ENCODE data around the gene NEGR1. TPM values are rescaled to one million over a fixed set of nuclear protein-coding genes. Genes with fewer than 3 reads are reported as not detected.

Gene NEGR1
- total RNA-seq, 4 donors from 2014 or later, result 34.5 to 58.8 (median 48.5) TPM

- no peaks in the 10 kb centered on the region for H3K36me3 ChIP-seq
- intact Hi-C loops (cut with DNase I), result no loop called here
- DNase-seq (ENCODE audit: extremely low spot score), result no peak
- H3K9me3 ChIP-seq, result peaks cover 0 to 28% (median 14%) of the 10 kb centered on the region in 4 donors
- no peak for TF ChIP-seq EP300 (IDR thresholded peaks at IDR 0.05)
- H3K4me3 ChIP-seq, result no peak overlapping the region
- H3K27ac ChIP-seq (replicated peaks in 1 of 4), result no peak overlapping the region
- H3K4me1 ChIP-seq, result no peaks in the 10 kb centered on the region
- H3K27me3 ChIP-seq, result no peaks in the 10 kb centered on the region
These were observed 889.0 kb downstream of the NEGR1 start for GRCh38 chr1:71393301-71393700.

- 79% methylated on average over 2 of the region's 2 CpGs for WGBS
- no peaks in the 10 kb centered on the region for H3K4me1 ChIP-seq
- intact Hi-C loops (cut with DNase I), result no loop called here
- H3K4me3 ChIP-seq, result no peak overlapping the region
- DNase-seq (ENCODE audit: extremely low spot score), result no peak
- TF ChIP-seq CTCF (IDR thresholded peaks at IDR 0.05) (no peak), POLR2A (IDR thresholded peaks at IDR 0.05; ENCODE audit: low read depth) (no peak), EP300 (IDR thresholded peaks at IDR 0.05) (no peak), POLR2AphosphoS5 (IDR thresholded peaks at IDR 0.05) (no peak)
- H3K36me3 ChIP-seq, result no peaks in the 10 kb centered on the region
- peaks cover 0 to 28% (median 17%) of the 10 kb centered on the region in 4 donors for H3K9me3 ChIP-seq
- no peaks in the 10 kb centered on the region for H3K27me3 ChIP-seq
- H3K27ac ChIP-seq (replicated peaks in 1 of 4), result no peak overlapping the region
These were observed 891.8 kb downstream of the NEGR1 start for GRCh38 chr1:71390518-71390917.

- no peak for DNase-seq (ENCODE audit: extremely low spot score)
- Histone ChIP-seq H3K4me3 (no peak overlapping the region), H3K27me3 (no peaks in the 10 kb centered on the region), H3K9me3 (no peaks in the 10 kb centered on the region), H3K36me3 (no peaks in the 10 kb centered on the region), H3K27ac (replicated peaks in 1 of 4) (no peak overlapping the region), H3K4me1 (no peaks in the 10 kb centered on the region)
- intact Hi-C loops (cut with DNase I), result no loop called here
- WGBS, result 73% methylated on average over 3 of the region's 3 CpGs
- TF ChIP-seq POLR2A (IDR thresholded peaks at IDR 0.05; ENCODE audit: low read depth) (no peak), CTCF (IDR thresholded peaks at IDR 0.05) (no peak), EP300 (IDR thresholded peaks at IDR 0.05) (no peak), POLR2AphosphoS5 (IDR thresholded peaks at IDR 0.05) (no peak)
These were observed 904.5 kb downstream of the NEGR1 start for GRCh38 chr1:71377886-71378285.

GRCh38 chr1:71372496-71372895 is 909.8 kb downstream of the NEGR1 start:
- no peaks in the 10 kb centered on the region for H3K4me1 ChIP-seq
- DNase-seq (ENCODE audit: extremely low spot score), result no peak
- WGBS, result 88% methylated on average over 2 of the region's 2 CpGs
- intact Hi-C loops (cut with DNase I), result no loop called here
- TF ChIP-seq POLR2A (IDR thresholded peaks at IDR 0.05; ENCODE audit: low read depth) (no peak), EP300 (IDR thresholded peaks at IDR 0.05) (no peak), POLR2AphosphoS5 (IDR thresholded peaks at IDR 0.05) (no peak), CTCF (IDR thresholded peaks at IDR 0.05) (no peak)
- no peaks in the 10 kb centered on the region for H3K27me3 ChIP-seq
- no peaks in the 10 kb centered on the region for H3K9me3 ChIP-seq
- H3K27ac ChIP-seq (replicated peaks in 1 of 4), result no peak overlapping the region
- H3K4me3 ChIP-seq, result no peak overlapping the region
- H3K36me3 ChIP-seq, result no peaks in the 10 kb centered on the region

- no peak for TF ChIP-seq EP300 (IDR thresholded peaks at IDR 0.05)
- no peak for TF ChIP-seq POLR2AphosphoS5 (IDR thresholded peaks at IDR 0.05)
- no peak for TF ChIP-seq CTCF (IDR thresholded peaks at IDR 0.05)
- TF ChIP-seq POLR2A (IDR thresholded peaks at IDR 0.05; ENCODE audit: low read depth), result no peak
- intact Hi-C loops (cut with DNase I), result no loop called here
- WGBS, result 91% methylated on average over 1 of the region's 1 CpG
These were observed 910.8 kb downstream of the NEGR1 start for GRCh38 chr1:71371581-71371980.

More at GRCh38 chr1:71371581-71371980, 910.8 kb downstream of the NEGR1 start:
- Histone ChIP-seq H3K4me3 (no peak overlapping the region), H3K27ac (replicated peaks in 1 of 4) (no peak overlapping the region), H3K36me3 (no peaks in the 10 kb centered on the region), H3K4me1 (no peaks in the 10 kb centered on the region), H3K9me3 (no peaks in the 10 kb centered on the region), H3K27me3 (no peaks in the 10 kb centered on the region)
- no peak for DNase-seq (ENCODE audit: extremely low spot score)
